T-helper 1 cell treated with Interleukin-12 subunit alpha and Interleukin-12 subunit beta and Interleukin-4 antibody, amounts not matched to agents 30 μg/mL and 1 μg/mL, for 36 hours (primary cell): Measurements from ENCODE around the gene GNB1.

Source experiments
- H3K27ac Mint-ChIP-seq: one replicate; pipeline ENCODE4 v1.8.0; 2021; ENCODE audit warnings: mild to moderate bottlenecking, mixed read lengths
- H3K27me3 Mint-ChIP-seq: one replicate; pipeline ENCODE4 v1.8.0; 2021; ENCODE audit warnings: low read depth, mixed read lengths
- H3K36me3 Mint-ChIP-seq: one replicate; pipeline ENCODE4 v1.8.0; 2021; ENCODE audit warnings: low read depth, mixed read lengths
- H3K4me1 Mint-ChIP-seq: one replicate; pipeline ENCODE4 v1.8.0; 2021; ENCODE audit warnings: low read depth, mixed read lengths
- H3K4me3 Mint-ChIP-seq: one replicate; pipeline ENCODE4 v1.8.0; 2021; ENCODE audit warnings: mild to moderate bottlenecking, moderate library complexity, mixed read lengths
- H3K9me3 Mint-ChIP-seq: one replicate; pipeline ENCODE4 v1.8.0; 2021; ENCODE audit warnings: mixed read lengths

The GNB1 gene

DNA sequence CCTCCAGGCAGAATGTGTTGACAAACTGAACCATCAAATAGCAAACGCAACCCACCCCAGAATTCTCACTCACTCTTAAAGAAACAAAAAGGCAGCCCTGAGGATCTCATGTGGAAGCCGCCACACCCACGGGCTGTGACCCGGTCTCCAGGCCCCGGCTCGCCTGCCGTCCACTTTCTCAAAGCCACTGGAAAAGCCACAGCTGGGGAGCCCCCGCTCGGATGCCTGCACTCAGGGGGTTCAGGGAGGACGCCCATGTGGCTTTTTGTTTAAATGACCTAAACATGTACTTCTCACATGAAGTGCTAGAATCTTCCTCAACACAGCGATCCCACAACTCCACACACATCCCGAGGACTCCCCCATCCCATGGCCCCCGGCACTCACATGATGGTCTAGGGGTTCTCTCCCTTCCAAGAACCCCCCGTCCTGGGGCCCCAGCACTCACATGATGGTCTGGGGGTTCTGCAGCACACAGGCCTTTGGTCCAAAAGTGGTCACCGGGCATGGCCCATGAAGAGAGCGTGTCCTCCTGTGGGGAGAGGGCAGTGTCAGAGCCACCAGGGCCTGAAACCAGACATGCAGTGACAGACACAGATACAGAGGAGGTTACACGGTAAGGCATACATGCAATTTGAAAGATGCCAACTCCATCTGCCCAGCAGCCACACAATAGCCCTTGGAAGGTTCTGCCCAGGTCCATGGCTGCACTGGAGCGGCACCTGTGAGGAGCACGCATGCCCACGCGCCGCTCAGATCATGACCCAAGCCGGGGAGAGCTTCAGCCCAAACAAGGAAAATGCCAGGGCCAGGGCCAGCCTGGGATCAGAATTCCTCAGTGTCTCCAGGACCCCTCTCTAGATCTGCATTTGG, 129.1 kb downstream of the GNB1 start:
- Mint-ChIP-seq H3K36me3 (peaks cover 16% of the 10 kb centered on the region), H3K9me3 (no peaks in the 10 kb centered on the region), H3K27ac (no peak overlapping the region), H3K27me3 (no peaks in the 10 kb centered on the region), H3K4me3 (no peak overlapping the region), H3K4me1 (no peaks in the 10 kb centered on the region)

DNA sequence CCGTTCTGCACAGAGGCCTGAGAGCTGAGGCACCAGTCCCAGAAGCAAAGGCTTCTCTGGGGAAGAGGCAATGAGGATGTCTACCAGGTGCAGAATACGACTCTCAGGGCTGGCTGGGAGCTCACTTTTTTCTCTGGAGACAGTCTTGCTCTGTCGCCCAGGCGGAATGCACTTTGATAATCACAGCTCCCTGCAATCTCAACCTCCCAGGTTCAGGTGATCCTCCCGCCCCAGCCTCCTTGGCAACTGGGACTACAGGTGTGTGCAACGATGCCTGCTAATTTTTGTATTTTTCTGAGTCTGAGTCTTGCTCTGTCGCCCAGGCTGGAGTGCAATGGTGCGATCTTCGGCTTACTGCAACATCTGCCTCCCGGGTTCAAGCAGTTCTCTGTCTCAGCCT, 130.2 kb downstream of the GNB1 start:
- no peaks in the 10 kb centered on the region for H3K9me3 Mint-ChIP-seq
- peaks cover 17% of the 10 kb centered on the region for H3K36me3 Mint-ChIP-seq
- no peak overlapping the region for H3K4me3 Mint-ChIP-seq
- H3K27ac Mint-ChIP-seq = no peak overlapping the region
- H3K4me1 Mint-ChIP-seq = no peaks in the 10 kb centered on the region
- H3K27me3 Mint-ChIP-seq = no peaks in the 10 kb centered on the region

DNA sequence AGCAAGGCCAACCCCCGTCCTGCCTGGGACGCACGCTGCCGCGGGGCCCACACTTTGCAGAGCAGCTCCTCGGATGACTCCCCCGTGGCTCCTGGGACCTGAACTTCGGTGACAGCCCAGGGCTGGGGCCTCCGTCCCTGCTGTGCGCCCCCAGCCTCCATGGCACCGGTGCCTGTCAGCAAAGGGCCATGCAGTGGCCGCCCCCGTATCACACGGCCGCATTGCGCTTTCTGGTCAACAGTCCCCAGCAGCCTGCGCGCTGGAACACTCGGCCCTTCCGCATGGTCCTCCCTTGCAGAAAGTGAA, 130.6 kb downstream of the GNB1 start:
- Mint-ChIP-seq H3K4me3 (no peak overlapping the region), H3K36me3 (peaks cover 17% of the 10 kb centered on the region), H3K27me3 (no peaks in the 10 kb centered on the region), H3K27ac (no peak overlapping the region), H3K9me3 (no peaks in the 10 kb centered on the region), H3K4me1 (no peaks in the 10 kb centered on the region)

DNA sequence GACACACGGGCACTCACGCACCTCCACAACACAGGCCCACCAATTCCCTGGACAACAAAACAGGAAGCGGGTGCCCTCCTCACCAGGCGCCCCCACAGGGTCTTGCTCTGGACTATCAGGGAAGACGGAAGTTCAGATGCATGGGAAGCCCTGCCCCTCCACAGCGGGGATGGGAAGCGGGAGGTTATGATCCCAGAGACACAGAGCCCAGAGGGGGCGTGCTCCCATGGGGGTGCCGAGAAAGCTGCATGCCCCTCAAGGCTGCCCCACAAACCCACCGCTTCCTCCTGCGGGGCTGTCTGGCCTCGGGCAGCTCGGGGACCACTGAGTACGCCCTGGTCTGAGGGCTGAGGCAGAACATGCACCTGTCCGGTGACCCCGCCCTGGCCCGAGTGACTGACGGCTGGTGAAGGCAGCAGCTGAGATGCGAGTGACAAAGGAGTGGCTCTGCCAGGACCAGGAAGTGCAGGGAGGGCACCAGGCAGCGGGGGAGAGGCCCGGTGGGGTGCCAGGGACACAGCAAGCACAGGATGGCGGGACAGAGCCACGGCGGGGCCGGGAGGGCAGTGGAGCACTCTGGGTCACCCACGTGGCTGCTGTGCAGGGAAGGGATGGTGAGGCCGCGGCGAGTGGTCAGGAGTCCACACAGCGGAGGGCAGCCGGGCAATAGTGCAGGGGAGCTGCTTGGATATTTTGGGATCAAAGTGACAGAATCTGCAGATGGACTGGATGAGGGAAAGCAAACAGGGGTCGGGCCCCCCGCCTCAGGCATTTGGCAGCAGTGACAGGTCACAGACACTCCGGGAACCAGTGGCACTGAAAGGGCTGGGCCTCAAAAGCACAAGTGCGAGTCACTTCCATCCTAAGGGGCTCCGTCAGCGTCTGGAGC, 131.2 kb downstream of the GNB1 start:
- H3K27ac Mint-ChIP-seq = no peak overlapping the region
- no peaks in the 10 kb centered on the region for H3K4me1 Mint-ChIP-seq
- no peak overlapping the region for H3K4me3 Mint-ChIP-seq
- peaks cover 16% of the 10 kb centered on the region for H3K36me3 Mint-ChIP-seq
- H3K27me3 Mint-ChIP-seq = no peaks in the 10 kb centered on the region
- no peaks in the 10 kb centered on the region for H3K9me3 Mint-ChIP-seq

DNA sequence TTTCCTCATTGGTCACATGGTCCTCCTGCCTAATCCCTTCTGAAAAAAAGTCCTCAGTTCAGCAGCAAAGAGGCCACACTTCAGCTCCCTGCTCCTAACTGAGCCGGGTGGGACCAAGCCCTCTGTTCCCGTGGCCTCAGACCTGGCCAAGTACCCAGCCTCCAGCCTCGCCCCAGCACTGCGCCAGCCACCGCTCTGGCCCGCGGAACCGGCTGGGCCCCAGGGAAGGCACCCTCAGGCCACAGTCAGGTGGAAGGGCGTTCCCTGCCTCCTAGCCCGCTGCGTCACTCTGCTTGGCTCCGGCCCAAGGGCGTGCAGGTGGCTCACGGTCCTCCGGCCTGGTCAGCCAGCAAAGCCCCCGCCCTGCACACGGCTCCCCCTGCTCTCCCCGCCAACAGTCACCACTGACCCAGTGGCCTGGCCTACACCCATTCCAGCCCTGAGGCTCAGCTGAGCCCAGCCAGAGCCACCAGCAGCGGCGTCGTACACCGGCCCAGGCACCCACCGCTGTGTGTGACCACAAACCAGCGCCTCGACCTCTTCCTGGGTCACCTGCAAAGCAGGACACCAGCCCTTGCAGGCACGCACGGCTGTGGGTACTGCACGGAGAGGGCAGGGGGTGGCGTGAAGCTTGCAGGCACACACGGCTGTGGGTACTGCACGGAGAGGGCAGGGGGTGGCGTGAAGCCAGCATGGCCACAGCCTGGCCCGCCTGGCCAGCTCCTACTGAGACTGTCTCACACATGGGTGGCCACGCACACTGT, 132.0 kb downstream of the GNB1 start:
- H3K27ac Mint-ChIP-seq = no peak overlapping the region
- no peaks in the 10 kb centered on the region for H3K27me3 Mint-ChIP-seq
- H3K4me3 Mint-ChIP-seq = no peak overlapping the region
- no peaks in the 10 kb centered on the region for H3K9me3 Mint-ChIP-seq
- no peaks in the 10 kb centered on the region for H3K4me1 Mint-ChIP-seq
- H3K36me3 Mint-ChIP-seq = peaks cover 15% of the 10 kb centered on the region

DNA sequence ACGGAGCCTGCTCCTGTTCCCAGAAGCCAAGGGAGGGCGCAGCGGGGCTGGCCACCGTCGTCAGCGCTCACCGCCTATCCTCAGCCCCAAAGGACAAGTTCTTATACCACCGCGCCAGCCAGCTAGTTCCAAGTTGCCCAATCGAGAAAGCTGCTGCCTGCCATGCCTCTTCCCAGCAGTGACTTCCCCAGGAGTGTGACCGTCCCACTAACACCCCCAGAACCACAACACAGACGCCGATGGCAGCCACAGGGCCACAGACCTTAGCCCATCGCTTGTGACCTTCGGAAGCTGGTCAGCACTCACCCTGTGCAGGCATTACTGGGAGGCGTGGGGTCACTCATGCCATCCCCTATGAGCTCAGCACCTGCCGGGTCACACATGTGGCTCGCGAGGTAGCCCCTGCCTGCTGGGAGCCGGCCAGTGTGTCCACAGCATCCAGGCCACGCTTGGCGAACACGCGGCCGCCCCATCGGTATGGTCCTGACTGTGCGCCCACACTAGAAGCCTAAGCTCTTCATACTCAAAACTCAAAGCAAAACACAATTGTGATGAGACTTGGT, 132.7 kb downstream of the GNB1 start:
- Mint-ChIP-seq H3K27me3 (no peaks in the 10 kb centered on the region), H3K4me3 (no peak overlapping the region), H3K36me3 (peaks cover 15% of the 10 kb centered on the region), H3K9me3 (no peaks in the 10 kb centered on the region), H3K27ac (no peak overlapping the region), H3K4me1 (no peaks in the 10 kb centered on the region)

DNA sequence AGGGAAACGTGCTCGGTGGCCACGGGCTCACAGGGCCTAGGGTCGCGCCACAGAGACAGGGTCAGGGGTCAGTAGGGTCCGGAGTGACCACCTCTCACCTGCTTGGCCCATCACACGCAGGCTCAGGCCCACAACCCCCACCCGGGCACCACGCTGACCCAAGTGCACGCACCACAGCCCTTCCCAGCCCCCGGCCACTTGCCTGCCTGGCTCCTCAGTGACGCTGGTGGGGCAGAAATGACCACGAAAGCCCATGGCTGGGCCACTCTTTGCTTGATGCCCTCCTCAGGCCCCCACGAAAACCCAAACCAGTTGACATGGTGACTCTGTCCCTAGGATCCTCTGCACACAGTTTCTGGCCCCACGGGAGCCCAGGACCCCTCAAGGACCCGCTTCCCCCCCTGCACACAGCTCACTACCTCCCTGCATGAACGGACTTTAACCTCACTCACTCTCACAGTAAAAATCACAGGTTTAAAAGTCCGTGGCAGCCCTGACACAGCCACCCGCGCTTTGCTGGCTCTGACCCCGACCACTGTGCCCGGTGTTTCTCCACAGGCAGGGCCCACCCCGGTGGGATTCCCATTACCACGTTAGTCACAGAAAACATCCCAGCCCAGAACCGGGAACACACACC, 133.3 kb downstream of the GNB1 start:
- H3K27me3 Mint-ChIP-seq = no peaks in the 10 kb centered on the region
- peaks cover 15% of the 10 kb centered on the region for H3K36me3 Mint-ChIP-seq
- no peak overlapping the region for H3K4me3 Mint-ChIP-seq
- no peak overlapping the region for H3K27ac Mint-ChIP-seq
- no peaks in the 10 kb centered on the region for H3K4me1 Mint-ChIP-seq
- H3K9me3 Mint-ChIP-seq = no peaks in the 10 kb centered on the region

DNA sequence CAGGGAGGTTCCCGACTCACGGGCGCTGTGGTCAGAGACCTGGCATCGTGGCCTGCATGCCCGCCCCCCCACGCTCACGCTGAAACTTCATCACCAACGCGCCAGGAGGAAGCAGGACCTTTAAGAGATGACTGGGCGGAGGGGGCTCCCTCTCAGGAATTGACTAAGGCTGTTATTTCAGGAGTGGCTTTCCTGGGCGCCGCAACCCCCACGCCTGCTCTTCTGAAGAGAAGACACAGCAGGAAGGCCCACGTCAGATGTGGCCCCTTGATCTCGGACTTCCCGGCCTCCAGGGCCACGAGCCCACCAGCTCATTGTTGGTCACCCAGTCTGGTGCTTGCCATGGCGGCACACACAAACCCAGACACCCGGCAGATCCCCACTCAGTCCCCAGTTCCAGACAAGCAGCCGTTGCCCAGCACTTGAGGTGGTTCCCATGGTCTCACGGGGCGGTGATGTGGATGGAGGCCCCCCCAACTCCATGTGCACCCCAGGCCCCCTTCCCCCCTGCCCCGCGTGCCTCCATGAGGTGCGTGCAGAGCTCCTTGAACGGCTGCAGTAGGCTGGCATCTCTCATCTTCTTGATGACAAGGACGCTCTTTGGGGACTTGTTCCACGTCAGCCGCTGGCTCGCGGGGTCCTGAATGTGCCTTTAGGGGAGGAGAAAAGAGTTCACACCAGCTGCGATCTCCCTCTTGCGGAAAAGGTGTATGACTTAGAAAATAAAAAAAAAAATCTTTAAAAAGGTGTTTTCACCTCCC, 134.0 kb downstream of the GNB1 start:
- no peaks in the 10 kb centered on the region for H3K4me1 Mint-ChIP-seq
- H3K27ac Mint-ChIP-seq = no peak overlapping the region
- no peaks in the 10 kb centered on the region for H3K9me3 Mint-ChIP-seq
- peaks cover 16% of the 10 kb centered on the region for H3K36me3 Mint-ChIP-seq
- no peak overlapping the region for H3K4me3 Mint-ChIP-seq
- H3K27me3 Mint-ChIP-seq = no peaks in the 10 kb centered on the region

DNA sequence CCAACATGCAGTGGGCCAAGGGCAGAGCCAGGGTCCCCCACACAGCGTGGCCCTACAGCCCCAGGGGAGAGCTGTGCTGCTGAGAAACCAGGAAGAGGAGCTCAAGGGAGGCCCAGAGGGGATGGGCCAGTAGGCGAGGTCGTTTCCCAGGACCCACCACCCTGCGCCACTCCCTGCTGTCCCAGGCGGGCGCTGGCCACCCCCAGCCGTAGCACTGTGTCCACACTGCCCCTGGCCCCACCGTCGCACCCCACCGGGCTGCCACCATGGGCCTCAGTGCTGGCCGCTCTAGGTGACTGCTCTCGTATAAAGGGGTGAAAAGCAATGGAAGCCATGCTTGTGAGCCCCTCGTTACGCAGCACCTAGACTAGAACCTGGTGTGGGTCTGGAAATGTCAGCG, 135.0 kb downstream of the GNB1 start:
- no peaks in the 10 kb centered on the region for H3K27me3 Mint-ChIP-seq
- H3K4me3 Mint-ChIP-seq = no peak overlapping the region
- H3K4me1 Mint-ChIP-seq = no peaks in the 10 kb centered on the region
- no peaks in the 10 kb centered on the region for H3K9me3 Mint-ChIP-seq
- no peak overlapping the region for H3K27ac Mint-ChIP-seq
- peaks cover 9% of the 10 kb centered on the region for H3K36me3 Mint-ChIP-seq

DNA sequence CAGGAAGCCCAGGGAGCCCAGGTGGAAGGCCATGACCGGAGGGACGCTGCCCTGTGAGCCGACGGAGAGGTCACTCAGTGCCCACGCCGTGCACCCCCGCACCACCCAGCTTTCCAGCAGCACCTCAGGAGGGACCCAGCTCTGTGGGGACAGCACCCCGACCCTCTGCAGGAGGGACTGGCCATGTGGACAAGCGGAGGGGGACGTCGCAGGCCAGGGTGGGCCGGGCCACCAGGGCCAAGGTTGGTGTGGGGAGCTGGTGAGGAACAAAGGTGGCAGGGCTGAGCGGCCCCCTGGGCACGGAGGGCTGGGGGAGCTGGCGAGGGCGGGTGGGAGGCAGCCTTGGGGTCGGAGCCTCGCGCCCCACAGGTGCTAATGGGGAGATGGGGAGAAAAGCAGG, 135.5 kb downstream of the GNB1 start:
- Mint-ChIP-seq H3K9me3 (no peaks in the 10 kb centered on the region), H3K27me3 (no peaks in the 10 kb centered on the region), H3K36me3 (peaks cover 9% of the 10 kb centered on the region), H3K27ac (no peak overlapping the region), H3K4me3 (no peak overlapping the region), H3K4me1 (no peaks in the 10 kb centered on the region)

DNA sequence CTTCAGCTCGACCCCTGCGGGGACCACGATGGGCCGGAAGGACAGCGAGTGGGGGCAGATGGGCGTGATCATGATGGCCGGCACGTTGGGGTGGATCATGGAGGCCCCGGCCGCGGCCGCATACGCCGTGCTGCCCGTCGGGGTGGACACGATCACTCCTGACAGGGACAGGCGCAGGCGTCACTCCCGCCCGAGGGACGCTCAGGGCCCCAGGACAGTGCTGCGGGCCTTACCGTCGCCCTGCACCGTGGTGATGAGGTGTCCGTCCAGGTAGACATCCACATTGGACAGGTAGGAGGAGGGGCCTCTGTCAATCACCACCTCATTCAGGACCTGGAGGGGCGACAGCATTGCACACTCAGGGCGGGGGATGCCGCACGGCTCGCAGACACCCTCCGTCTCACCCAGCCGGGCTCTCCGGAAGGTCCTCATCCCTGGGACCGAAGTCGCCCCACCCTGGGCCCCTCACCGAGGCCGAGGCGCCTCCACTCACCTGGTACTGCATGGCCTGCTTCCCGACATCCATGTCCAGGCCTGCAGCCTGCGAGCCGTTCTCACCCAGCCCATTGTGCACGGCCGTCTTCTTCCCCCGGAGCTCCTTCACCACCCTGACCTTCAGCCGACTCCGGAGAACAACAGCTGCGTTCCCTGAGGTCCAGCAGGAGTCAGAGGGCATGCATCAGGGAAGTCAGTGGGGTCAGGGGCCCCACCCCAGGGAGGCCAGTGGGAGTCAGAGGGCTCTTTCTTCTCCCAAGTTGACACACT, 136.7 kb downstream of the GNB1 start:
- no peak overlapping the region for H3K4me3 Mint-ChIP-seq
- peaks cover 9% of the 10 kb centered on the region for H3K36me3 Mint-ChIP-seq
- H3K4me1 Mint-ChIP-seq = no peaks in the 10 kb centered on the region
- no peaks in the 10 kb centered on the region for H3K9me3 Mint-ChIP-seq
- no peaks in the 10 kb centered on the region for H3K27me3 Mint-ChIP-seq
- no peak overlapping the region for H3K27ac Mint-ChIP-seq

DNA sequence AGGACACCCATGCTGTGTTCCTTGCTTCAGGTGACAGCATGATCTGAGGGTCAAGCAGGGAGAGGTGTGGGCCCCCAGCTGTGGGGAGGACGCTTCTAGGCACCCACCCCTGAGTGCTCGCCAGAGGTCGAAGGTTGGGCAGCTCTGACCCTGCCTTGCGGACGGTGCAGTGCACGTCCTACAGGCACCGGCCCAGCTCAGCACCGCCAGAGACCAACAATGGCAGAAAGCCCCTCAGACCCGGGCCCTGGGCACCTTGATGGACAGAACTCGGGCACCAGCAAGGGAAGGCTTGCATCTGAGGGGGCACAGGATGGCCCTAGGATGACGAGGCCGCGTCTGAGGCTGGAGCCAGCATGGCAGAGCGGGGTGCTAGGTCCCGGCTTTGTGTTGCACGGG, 137.3 kb downstream of the GNB1 start:
- no peaks in the 10 kb centered on the region for H3K27me3 Mint-ChIP-seq
- peaks cover 9% of the 10 kb centered on the region for H3K36me3 Mint-ChIP-seq

More for the DNA sequence above, 137.3 kb downstream of the GNB1 start:
- H3K4me3 Mint-ChIP-seq = no peak overlapping the region
- H3K27ac Mint-ChIP-seq = no peak overlapping the region
- no peaks in the 10 kb centered on the region for H3K9me3 Mint-ChIP-seq
- H3K4me1 Mint-ChIP-seq = peaks cover under 1% of the 10 kb centered on the region
